GM23338 (cell line): ENCODE results near the gene CNPY3. TPM values are rescaled to one million over a fixed set of nuclear protein-coding genes. Genes with fewer than 3 reads are reported as not detected.

Source experiments
- ATAC-seq: fragments of 200-7000 bp; cut with Tn5 transposase; 3 replicates; pipeline ENCODE4 v1.9.1; 2020
- DNase-seq: peaks from one replicate; pipeline ENCODE4 v3.0.0-alpha.2; 2015; ENCODE audit warnings: low spot score
- H2AFZ ChIP-seq: fragments of 200-600 bp; sonication (generic); 2 replicates; pipeline ENCODE4 v1.8.0; 2016; ENCODE audit warnings: antibody characterized with exemption, mild to moderate bottlenecking, moderate library complexity
- H3F3A ChIP-seq: fragments of 200-600 bp; sonication (generic); replicated peaks from 2 replicates; pipeline ENCODE4 v1.8.0; 2017; ENCODE audit warnings: antibody characterized with exemption, mixed run types, low read depth
- H3K27ac ChIP-seq: fragments of 200-600 bp; sonication (generic); 2 replicates; pipeline ENCODE4 v1.6.1; 2016; ENCODE audit warnings: low read depth
- H3K27me3 ChIP-seq: fragments of 200-600 bp; sonication (generic); 2 replicates; pipeline ENCODE4 v1.8.0; 2016; ENCODE audit warnings: mild to moderate bottlenecking, mixed run types, moderate library complexity; ENCODE audit not compliant: insufficient read depth
- H3K36me3 ChIP-seq: fragments of 200-600 bp; sonication (generic); 2 replicates; pipeline ENCODE4 v1.8.0; 2016; ENCODE audit warnings: mild to moderate bottlenecking; ENCODE audit not compliant: insufficient read depth
- H3K4me1 ChIP-seq: fragments of 200-600 bp; sonication (generic); 2 replicates; pipeline ENCODE4 v1.8.0; 2016; ENCODE audit warnings: mild to moderate bottlenecking, moderate library complexity; ENCODE audit not compliant: insufficient read depth
- H3K4me2 ChIP-seq: fragments of 200-600 bp; sonication (generic); 2 replicates; pipeline ENCODE4 v1.7.1; 2017; ENCODE audit warnings: mixed run types
- H3K4me3 ChIP-seq: fragments of 200-600 bp; sonication (generic); 2 replicates; pipeline ENCODE4 v1.6.1; 2016; ENCODE audit warnings: mixed run types
- H3K79me2 ChIP-seq: fragments of 200-600 bp; sonication (generic); replicated peaks from 2 replicates; pipeline ENCODE4 v1.8.0; 2017; ENCODE audit warnings: mild to moderate bottlenecking; ENCODE audit not compliant: insufficient read depth
- H3K9me2 ChIP-seq: fragments of 200-600 bp; sonication (generic); 2 replicates; pipeline ENCODE4 v1.8.0; 2017; ENCODE audit not compliant: insufficient read depth
- H4K20me1 ChIP-seq: fragments of 200-600 bp; sonication (generic); replicated peaks from 2 replicates; pipeline ENCODE4 v1.8.0; 2017; ENCODE audit warnings: mild to moderate bottlenecking; ENCODE audit not compliant: insufficient read depth
- H3K27ac Mint-ChIP-seq: 2 replicates; pipeline ENCODE4 v1.8.0; 2020; ENCODE audit warnings: inconsistent platforms, mild to moderate bottlenecking, moderate library complexity, mixed read lengths
- H3K27me3 Mint-ChIP-seq: 3 replicates; pipeline ENCODE4 v1.8.0; 2022; ENCODE audit warnings: low read depth, mild to moderate bottlenecking, moderate library complexity, mixed read lengths, inconsistent platforms; ENCODE audit not compliant: insufficient read depth, poor library complexity
- H3K36me3 Mint-ChIP-seq: 3 replicates; pipeline ENCODE4 v1.8.0; 2021; ENCODE audit warnings: low read depth, mild to moderate bottlenecking, inconsistent platforms, moderate library complexity, mixed read lengths
- H3K4me1 Mint-ChIP-seq: 3 replicates; pipeline ENCODE4 v1.8.0; 2020; ENCODE audit warnings: mild to moderate bottlenecking, inconsistent platforms, mixed read lengths
- H3K4me3 Mint-ChIP-seq: 3 replicates; pipeline ENCODE4 v1.8.0; 2021; ENCODE audit warnings: moderate library complexity, mild to moderate bottlenecking, inconsistent platforms, mixed read lengths
- H3K9me3 Mint-ChIP-seq: 3 replicates; pipeline ENCODE4 v1.8.0; 2020; ENCODE audit warnings: moderate library complexity, mild to moderate bottlenecking, inconsistent platforms, mixed read lengths
- CREB1 ChIP-seq: fragments of 250-450 bp; sonication (Bioruptor Pico); IDR thresholded peaks from 2 replicates; pipeline ENCODE4 v1.5.0; 2020; ENCODE audit warnings: low read depth, mild to moderate bottlenecking, moderate library complexity
- CTCF ChIP-seq, 2 experiments: fragments of 200-600 bp in 1 of 2; sonication (generic) in 1 of 2; conservative IDR thresholded peaks; 2 replicates each; pipeline versions ENCODE4 v1.5.1 to v1.6.1; 2016 to 2017; ENCODE audit warnings: antibody characterized with exemption in 2 of 2, low read depth in 2 of 2, mild to moderate bottlenecking in 2 of 2, moderate library complexity in 1 of 2
- ETS1 ChIP-seq: IDR thresholded peaks from 2 replicates; pipeline ENCODE4 v1.6.1; 2016; ENCODE audit warnings: antibody characterized with exemption
- EZH2 ChIP-seq: fragments of 200-600 bp; sonication (generic); IDR thresholded peaks from one replicate; pipeline ENCODE4 v1.8.0; 2017; ENCODE audit warnings: antibody characterized with exemption, mild to moderate bottlenecking, low read depth; ENCODE audit not compliant: unreplicated experiment
- EZH2phosphoT487 ChIP-seq: fragments of 200-600 bp; sonication (generic); IDR thresholded peaks from one replicate; pipeline ENCODE4 v1.8.1; 2018; ENCODE audit warnings: antibody characterized with exemption; ENCODE audit not compliant: unreplicated experiment
- JUNB ChIP-seq: IDR thresholded peaks from one replicate; pipeline ENCODE4 v1.6.1; 2016; ENCODE audit warnings: antibody characterized with exemption; ENCODE audit not compliant: unreplicated experiment
- NANOG ChIP-seq: IDR thresholded peaks from 2 replicates; pipeline ENCODE4 v1.6.1; 2016; ENCODE audit warnings: antibody characterized with exemption, borderline replicate concordance
- POLR2AphosphoS5 ChIP-seq: IDR thresholded peaks from 2 replicates; pipeline ENCODE4 v1.6.1; 2016; ENCODE audit warnings: antibody characterized with exemption, low read depth
- REST ChIP-seq: IDR thresholded peaks from one replicate; pipeline ENCODE4 v1.6.1; 2018; ENCODE audit warnings: antibody characterized with exemption; ENCODE audit not compliant: unreplicated experiment
- STAT1 ChIP-seq: IDR thresholded peaks from one replicate; pipeline ENCODE4 v1.6.1; 2016; ENCODE audit warnings: antibody characterized with exemption; ENCODE audit not compliant: unreplicated experiment
- ZNF114 ChIP-seq: fragments of 250-450 bp; sonication (Bioruptor Pico); IDR thresholded peaks from 2 replicates; pipeline ENCODE4 v1.5.0; 2020; ENCODE audit warnings: mild to moderate bottlenecking, moderate library complexity
- ZNF331 ChIP-seq: fragments of 250-450 bp; sonication (Bioruptor Pico); IDR thresholded peaks from 2 replicates; pipeline ENCODE4 v1.5.0; 2020; ENCODE audit warnings: low read depth, mild to moderate bottlenecking, moderate library complexity
- ZNF462 ChIP-seq: fragments of 250-450 bp; sonication (Bioruptor Pico); IDR thresholded peaks from 2 replicates; pipeline ENCODE4 v1.5.0; 2020; ENCODE audit warnings: mild to moderate bottlenecking, moderate library complexity
- polyA plus RNA-seq: library from polyadenylated mRNA; unstranded; fragments of >200 nt; fragmentation: Nextera tagmentation; extraction: Ambion mirVana; gene quantifications from 2 replicates; pipeline ENCODE4 v1.2.1, GENCODE V29; 2016
- total RNA-seq: library from RNA; depleted of rRNA; stranded (reverse); fragments of >200 nt; shearing (Covaris generic); gene quantifications from 2 replicates; pipeline ENCODE4 v1.2.3, GENCODE V29; 2014

The CNPY3 gene
- total and polyA plus RNA-seq, 2 experiments from 2014 or later: 67.0 to 74.5 TPM

GRCh38 chr6:42968783-42969182, 39.5 kb downstream of the CNPY3 start:
- no peak overlapping the region for H3K4me2 ChIP-seq
- H3K27ac ChIP-seq: no peak overlapping the region
- Mint-ChIP-seq H3K27me3 (peaks cover 6% of the 10 kb centered on the region), H3K4me3 (no peak overlapping the region), H3K4me1 (peaks cover 6% of the 10 kb centered on the region; the same call in 2 of the 3 replicates), H3K9me3 (no peaks in the 10 kb centered on the region), H3K36me3 (peaks cover 4% of the 10 kb centered on the region; the same call in 2 of the 3 replicates), H3K27ac (no peak overlapping the region)
- H3F3A ChIP-seq: 0 out of 2 replicates have a peak, but pooled peaks cover 6% of the 10 kb centered on the region
- H3K9me2 ChIP-seq: no peaks in the 10 kb centered on the region
- no peak overlapping the region for H2AFZ ChIP-seq
- DNase-seq: no peak
- H3K79me2 ChIP-seq: no peaks in the 10 kb centered on the region
- ATAC-seq: no peak
- H3K27me3 ChIP-seq: no peaks in the 10 kb centered on the region
- no peak for TF ChIP-seq EZH2
- no peak for TF ChIP-seq ZNF114 (CRISPR knock-in tag)
- TF ChIP-seq JUNB: no peak
- no peak for TF ChIP-seq ETS1
- no peak for TF ChIP-seq CTCF (conservative IDR thresholded peaks at IDR 0.05; ENCODE audit: low read depth in 2 of 2)
- no peak for TF ChIP-seq CREB1 (CRISPR knock-in tag)
- no peak for TF ChIP-seq ZNF331
- no peak for TF ChIP-seq NANOG
- TF ChIP-seq ZNF462 (CRISPR knock-in tag): no peak
- TF ChIP-seq POLR2AphosphoS5: no peak
- no peak for TF ChIP-seq EZH2phosphoT487
- TF ChIP-seq STAT1: no peak
- no peak for TF ChIP-seq REST
- H4K20me1 ChIP-seq: no peaks in the 10 kb centered on the region
- H3K4me1 ChIP-seq: no peaks in the 10 kb centered on the region
- no peaks in the 10 kb centered on the region; the same call in 1 of the 2 replicates for H3K36me3 ChIP-seq
- H3K4me3 ChIP-seq: no peak overlapping the region
